NCI-H2196 treated with DMSO at 0.1 percent for 48 hours (cell line): Measurements from ENCODE around the gene ZSCAN23.
"Not testable (repeated sequence)": the region's sequence is repeated elsewhere in the genome, so short reads cannot be mapped to it uniquely, and the experiment has no call there.

Source experiments
- DNase-seq: peaks from one replicate; lab custom pipeline; 2025; ENCODE audit not compliant: unreplicated experiment; lab: John Stamatoyannopoulos, UW

The ZSCAN23 gene

DNA sequence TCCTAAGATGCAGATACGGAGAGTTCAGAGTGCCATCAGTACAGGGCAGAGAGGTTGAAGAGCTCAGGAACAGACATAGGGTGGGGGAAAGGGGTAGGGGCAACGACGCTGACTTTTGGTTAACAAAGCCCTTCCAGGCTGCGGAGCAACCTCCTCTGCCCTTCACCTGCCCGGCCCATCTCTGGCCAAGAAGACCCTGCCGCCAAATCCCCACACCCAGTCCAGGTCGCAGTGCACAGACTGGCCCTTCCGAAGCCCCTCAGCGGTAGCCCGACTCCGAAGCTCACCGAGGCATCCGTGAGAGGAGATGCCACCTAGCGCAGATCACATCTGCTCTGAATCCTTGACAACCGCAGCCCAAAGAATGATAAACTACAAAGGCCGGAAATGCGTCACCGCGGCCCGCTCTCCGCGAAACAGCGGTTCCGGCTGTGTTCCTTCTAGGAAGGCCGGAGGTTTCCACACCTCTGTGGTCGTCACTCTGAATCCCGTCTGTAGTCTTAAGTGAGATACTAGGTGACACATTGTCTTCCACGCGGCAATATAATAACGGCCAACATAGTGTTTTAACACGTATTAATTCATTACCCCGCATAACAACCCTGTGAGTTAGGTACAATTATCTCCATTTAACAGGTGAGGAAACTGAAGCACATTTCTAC lies at the start of gene ZSCAN23:
TSS of gene ZSCAN23 (minus strand) at position 380 of the 662 bp plus-strand sequence. CDS start 7,225 bp downstream, outside the sequence.
- DNase-seq, result peak; percentile 77

DNA sequence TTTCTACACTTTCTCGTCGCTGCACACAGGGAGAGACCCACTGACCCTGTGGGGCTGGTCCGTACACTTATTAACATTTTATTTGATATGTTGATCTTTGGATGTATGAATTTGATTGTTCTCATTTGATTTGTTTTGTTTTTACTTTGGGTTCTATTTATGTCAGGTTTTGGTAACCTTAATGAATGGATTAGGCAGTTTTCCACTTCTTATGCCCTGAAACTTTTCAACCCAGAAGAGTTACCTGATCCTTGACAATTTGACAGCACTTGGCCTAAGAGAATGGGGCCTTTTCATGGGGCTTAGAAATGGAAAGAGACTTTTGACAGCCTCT lies 48.7 kb upstream of the ZSCAN23 start:
- DNase-seq, result no peak

- DNase-seq, result no peak
Measured at GRCh38 chr6:28490205-28490890, 47.1 kb upstream of the ZSCAN23 start.

- no peak for DNase-seq
Measured at GRCh38 chr6:28489366-28490204, 46.3 kb upstream of the ZSCAN23 start.

- DNase-seq, result no peak
Measured at GRCh38 chr6:28488916-28489365, 45.6 kb upstream of the ZSCAN23 start.

GRCh38 chr6:28486988-28487742 lies 43.9 kb upstream of the ZSCAN23 start:
- no peak for DNase-seq

DNA sequence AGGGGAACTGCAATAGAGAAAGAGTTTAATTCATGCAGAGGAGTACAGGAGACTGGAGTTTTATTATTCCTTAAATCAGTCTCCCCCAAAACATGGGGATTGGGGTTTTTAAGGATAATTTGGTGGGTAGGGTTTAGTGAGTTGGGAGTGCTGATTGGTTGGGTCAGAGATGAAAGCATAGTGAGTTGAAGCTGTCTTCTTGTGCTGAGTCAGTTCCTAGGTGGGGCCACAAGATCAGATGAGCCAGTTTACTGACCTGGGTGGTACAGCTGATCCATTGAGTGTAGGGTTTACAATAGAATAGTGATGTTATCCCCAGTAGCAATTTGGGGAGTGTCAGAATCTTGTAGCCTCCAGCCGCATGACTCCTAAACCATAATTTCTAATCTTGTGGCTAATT lies 43.2 kb upstream of the ZSCAN23 start:
- no peak for DNase-seq

DNA sequence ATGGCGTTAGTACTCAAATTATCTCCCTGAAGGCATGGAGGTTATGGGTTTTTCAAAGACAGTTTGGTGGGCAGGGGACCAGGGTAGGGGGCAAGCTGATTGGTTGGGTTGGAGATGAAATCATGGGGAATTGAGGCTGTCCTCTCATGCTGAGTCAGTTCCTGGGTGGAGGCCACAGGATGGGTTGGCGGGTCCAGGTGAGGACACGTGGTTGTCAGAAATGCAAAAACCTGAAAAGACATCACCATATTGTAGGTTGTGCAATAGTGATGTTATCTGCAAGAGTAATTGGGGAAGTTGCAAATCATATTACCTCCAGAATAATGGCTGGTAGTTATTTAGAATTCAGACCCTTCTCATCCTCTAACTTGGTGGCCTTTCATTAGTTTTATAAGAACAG lies 42.2 kb upstream of the ZSCAN23 start:
- DNase-seq, result no peak

GRCh38 chr6:28480253-28480932 lies 37.1 kb upstream of the ZSCAN23 start:
- DNase-seq, result no peak

GRCh38 chr6:28478518-28478917 lies 35.2 kb upstream of the ZSCAN23 start:
- DNase-seq, result no peak

DNA sequence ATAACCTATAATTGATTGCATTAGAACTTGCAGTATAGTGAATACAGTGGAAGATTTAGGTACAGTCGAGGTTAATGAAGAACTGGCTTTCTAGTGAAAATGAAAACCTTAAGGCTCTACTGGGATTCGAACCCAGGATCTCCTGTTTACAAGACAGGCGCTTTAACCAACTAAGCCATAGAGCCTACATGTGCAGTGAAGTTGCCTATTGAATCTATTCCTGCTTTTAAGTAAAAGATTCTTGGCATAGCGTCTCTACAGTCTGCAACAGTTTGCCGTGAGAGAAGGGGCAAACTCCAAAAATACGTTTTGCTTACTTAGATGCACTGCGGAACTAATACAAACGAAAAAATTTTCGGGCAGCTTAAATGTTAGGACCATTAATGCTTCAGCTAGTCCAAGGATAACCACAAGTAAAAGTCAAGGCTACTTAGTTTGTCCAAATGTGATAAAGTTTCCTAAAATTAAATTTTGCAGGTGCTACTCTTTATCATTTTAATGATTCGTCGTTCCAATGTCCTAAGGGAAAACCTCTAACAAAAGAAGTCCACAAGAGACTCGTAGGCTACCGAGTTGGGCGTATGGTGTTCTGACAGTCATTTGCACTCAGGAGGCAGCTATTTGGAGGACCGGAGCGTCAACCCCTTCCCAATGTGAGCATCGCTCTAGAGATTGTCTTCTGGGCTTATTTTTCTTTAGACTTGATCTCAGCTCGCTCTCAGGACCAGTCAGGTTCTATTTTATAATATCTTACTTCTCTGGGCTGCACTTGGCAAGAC lies 31.3 kb upstream of the ZSCAN23 start:
- DNase-seq, result no peak

DNA sequence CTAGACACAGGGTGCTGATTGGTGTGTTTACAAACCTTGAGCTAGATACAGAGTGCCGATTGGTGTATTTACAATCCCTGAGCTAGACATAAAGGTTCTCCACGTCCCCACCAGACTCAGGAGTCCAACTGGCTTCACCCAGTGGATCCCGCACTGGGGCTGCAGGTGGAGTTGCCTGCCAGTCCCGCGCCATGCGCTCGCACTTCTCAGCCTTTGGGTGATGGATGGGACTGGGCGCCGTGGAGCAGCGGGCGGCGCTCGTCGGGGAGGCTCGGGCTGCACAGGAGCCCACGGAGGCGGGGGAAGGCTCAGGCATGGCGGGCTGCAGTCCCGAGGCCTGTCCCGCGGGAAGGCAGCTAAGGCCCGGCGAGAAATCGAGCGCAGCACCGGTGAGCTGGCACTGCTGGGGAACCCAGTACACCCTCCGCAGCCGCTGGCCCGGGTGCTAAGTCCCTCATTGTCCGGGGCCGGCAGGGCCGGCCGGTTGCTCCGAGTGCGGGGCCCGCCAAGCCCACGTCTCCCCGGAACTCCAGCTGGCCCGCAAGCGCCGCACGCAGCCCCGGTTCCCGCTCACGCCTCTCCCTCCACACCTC lies 26.0 kb upstream of the ZSCAN23 start:
- not testable (repeated sequence) for DNase-seq

- DNase-seq, result no peak
Measured at GRCh38 chr6:28468056-28468455, 24.8 kb upstream of the ZSCAN23 start.

DNA sequence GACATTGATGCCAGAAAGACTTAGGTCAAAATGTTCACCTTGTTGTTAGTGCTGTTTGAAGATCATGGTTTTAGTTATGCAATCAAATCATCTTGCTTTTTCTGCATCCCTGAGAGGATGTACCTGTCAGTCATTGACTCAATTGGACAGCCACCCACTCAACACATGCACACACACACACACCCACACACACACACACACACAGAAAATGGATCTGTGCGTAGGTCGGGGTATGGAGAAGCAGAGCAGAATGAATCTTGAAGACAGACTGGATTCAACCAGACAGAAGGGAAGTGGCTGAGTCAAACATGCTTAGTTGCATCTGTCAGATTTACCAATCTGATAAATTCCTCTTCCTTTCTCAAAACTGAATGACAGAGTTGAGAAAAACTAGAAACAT lies 19.1 kb upstream of the ZSCAN23 start:
- DNase-seq, result no peak

- no peak for DNase-seq
Measured at GRCh38 chr6:28458568-28458967, 15.3 kb upstream of the ZSCAN23 start.

- DNase-seq, result no peak
Measured at GRCh38 chr6:28449056-28449455, 5.8 kb upstream of the ZSCAN23 start.

GRCh38 chr6:28447512-28447906 lies 4.2 kb upstream of the ZSCAN23 start:
- not testable (repeated sequence) for DNase-seq

GRCh38 chr6:28446818-28447511 lies 3.7 kb upstream of the ZSCAN23 start:
- DNase-seq, result no peak

GRCh38 chr6:28444759-28445158 lies 1.5 kb upstream of the ZSCAN23 start:
- DNase-seq, result not testable (repeated sequence)
